Omental fat pad (tissue), 4 donors: ENCODE results near the gene OR56A1. TPM values are rescaled to one million over a fixed set of nuclear protein-coding genes. Genes with fewer than 3 reads are reported as not detected.
"Not testable (repeated sequence)": the region's sequence is repeated elsewhere in the genome, so short reads cannot be mapped to it uniquely, and the experiment has no call there.

Source experiments
- ATAC-seq: fragments of 150-250 bp; one replicate; pipeline ENCODE4 v1.9.1; 2016; ENCODE audit warnings: mild to moderate bottlenecking, moderate library complexity; ENCODE audit not compliant: low FRiP score
- DNase-seq: peaks from one replicate; pipeline ENCODE4 v3.0.0-alpha.2; 2019; ENCODE audit warnings: low spot score
- CTCF ChIP-seq, 3 donors: fragments of 450-650 bp; IDR thresholded peaks; one replicate each; pipeline ENCODE4 v1.5.1; 2016 to 2017; ENCODE audit warnings: antibody characterized with exemption in 3 of 3, mild to moderate bottlenecking in 3 of 3, moderate library complexity in 2 of 3
- total RNA-seq, 4 donors: library from RNA; depleted of rRNA; stranded (reverse); fragments of >200 nt; gene quantifications; one replicate each; pipeline ENCODE4 v1.1.0, GENCODE V29; 2016

OR56A1 gene
- under 1 TPM in 1 of 4 donors, not detected in 3; 0.06 TPM for total RNA-seq

- TF ChIP-seq CTCF (IDR thresholded peaks at IDR 0.05), result no peak
- no peak for ATAC-seq
- no peak for DNase-seq
These were observed at the start of gene OR56A1 for GRCh38 chr11:6030708-6031405. Gene OR56A1, minus strand, starts transcription at chr11:6030758. Its CDS starts 3,066 bp downstream, at chr11:6027692.

GRCh38 chr11:6079463-6079862 is 48.9 kb upstream of the OR56A1 start:
- no peak for TF ChIP-seq CTCF (IDR thresholded peaks at IDR 0.05)
- no peak for DNase-seq
- no peak for ATAC-seq

GRCh38 chr11:6077723-6078122 is 47.2 kb upstream of the OR56A1 start:
- ATAC-seq, result no peak
- no peak for TF ChIP-seq CTCF (IDR thresholded peaks at IDR 0.05)
- no peak for DNase-seq

GRCh38 chr11:6076443-6076842 is 45.9 kb upstream of the OR56A1 start:
- DNase-seq, ATAC-seq: not testable (repeated sequence)

GRCh38 chr11:6067502-6067901 is 36.9 kb upstream of the OR56A1 start:
- DNase-seq (no peak), ATAC-seq (no peak)
- TF ChIP-seq CTCF (IDR thresholded peaks at IDR 0.05), result no peak

- TF ChIP-seq CTCF (IDR thresholded peaks at IDR 0.05), result no peak
- ATAC-seq, result no peak
- no peak for DNase-seq
These were observed 32.3 kb upstream of the OR56A1 start for GRCh38 chr11:6062691-6063358.

GRCh38 chr11:6061475-6061874 is 30.9 kb upstream of the OR56A1 start:
- ATAC-seq, result no peak
- no peak for TF ChIP-seq CTCF (IDR thresholded peaks at IDR 0.05)

More at GRCh38 chr11:6061475-6061874, 30.9 kb upstream of the OR56A1 start:
- DNase-seq, result no peak
